PFSK-1 (cell line): ENCODE data around the gene CACNA1A.

Source experiments
- SIN3A ChIP-seq: IDR thresholded peaks from 2 replicates; pipeline ENCODE4 v1.6.1; 2012; ENCODE audit warnings: mild to moderate bottlenecking, low read length, moderate library complexity, borderline replicate concordance; ENCODE audit not compliant: insufficient read depth
- TF ChIP-seq, protein P1 (sequence below), 2 experiments: IDR thresholded peaks; 2 replicates each; pipeline versions ENCODE4 v1.6.1 to v1.8.0; 2011 to 2012; ENCODE audit warnings: low read depth in 2 of 2, low read length in 2 of 2, control low read depth in 1 of 2, inconsistent platforms in 1 of 2, mild to moderate bottlenecking in 1 of 2, moderate library complexity in 1 of 2; ENCODE audit not compliant: insufficient read depth in 1 of 2

DNA sequence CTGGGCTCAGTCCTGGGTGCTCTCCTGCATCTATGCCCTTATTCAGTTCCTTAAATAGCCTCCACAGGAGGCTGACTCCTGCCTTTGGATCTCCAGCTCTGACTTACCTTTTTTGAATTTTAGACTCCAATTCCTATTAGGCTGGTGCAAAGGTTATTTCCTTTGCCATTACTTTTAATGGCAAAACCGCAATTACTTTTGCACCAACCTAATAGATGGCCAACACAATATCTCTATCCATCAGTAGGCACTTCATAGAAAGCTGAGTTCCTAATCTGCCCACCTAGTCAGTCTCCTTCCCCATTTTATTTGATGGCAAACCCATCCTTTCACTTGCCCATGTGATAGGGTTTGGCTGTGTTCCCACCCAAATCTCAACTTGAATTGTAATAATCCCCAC lies 95.3 kb downstream of the CACNA1A start:
- no peak for TF ChIP-seq SIN3A
- TF ChIP-seq, protein P1, sequence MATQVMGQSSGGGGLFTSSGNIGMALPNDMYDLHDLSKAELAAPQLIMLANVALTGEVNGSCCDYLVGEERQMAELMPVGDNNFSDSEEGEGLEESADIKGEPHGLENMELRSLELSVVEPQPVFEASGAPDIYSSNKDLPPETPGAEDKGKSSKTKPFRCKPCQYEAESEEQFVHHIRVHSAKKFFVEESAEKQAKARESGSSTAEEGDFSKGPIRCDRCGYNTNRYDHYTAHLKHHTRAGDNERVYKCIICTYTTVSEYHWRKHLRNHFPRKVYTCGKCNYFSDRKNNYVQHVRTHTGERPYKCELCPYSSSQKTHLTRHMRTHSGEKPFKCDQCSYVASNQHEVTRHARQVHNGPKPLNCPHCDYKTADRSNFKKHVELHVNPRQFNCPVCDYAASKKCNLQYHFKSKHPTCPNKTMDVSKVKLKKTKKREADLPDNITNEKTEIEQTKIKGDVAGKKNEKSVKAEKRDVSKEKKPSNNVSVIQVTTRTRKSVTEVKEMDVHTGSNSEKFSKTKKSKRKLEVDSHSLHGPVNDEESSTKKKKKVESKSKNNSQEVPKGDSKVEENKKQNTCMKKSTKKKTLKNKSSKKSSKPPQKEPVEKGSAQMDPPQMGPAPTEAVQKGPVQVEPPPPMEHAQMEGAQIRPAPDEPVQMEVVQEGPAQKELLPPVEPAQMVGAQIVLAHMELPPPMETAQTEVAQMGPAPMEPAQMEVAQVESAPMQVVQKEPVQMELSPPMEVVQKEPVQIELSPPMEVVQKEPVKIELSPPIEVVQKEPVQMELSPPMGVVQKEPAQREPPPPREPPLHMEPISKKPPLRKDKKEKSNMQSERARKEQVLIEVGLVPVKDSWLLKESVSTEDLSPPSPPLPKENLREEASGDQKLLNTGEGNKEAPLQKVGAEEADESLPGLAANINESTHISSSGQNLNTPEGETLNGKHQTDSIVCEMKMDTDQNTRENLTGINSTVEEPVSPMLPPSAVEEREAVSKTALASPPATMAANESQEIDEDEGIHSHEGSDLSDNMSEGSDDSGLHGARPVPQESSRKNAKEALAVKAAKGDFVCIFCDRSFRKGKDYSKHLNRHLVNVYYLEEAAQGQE (IDR thresholded peaks at IDR 0.05; ENCODE audit: insufficient read depth in 1 of 2, low read depth in 2 of 2, low read length in 2 of 2) = no peak
